GM19099 (cell line): ENCODE measurements around the gene RHOF.

Experiments
- POLR2A ChIP-seq: IDR thresholded peaks from 3 replicates; pipeline ENCODE4 v1.6.1; 2011; ENCODE audit warnings: low read depth; ENCODE audit not compliant: insufficient read length; ENCODE audit errors: extremely low read depth

RHOF gene

DNA sequence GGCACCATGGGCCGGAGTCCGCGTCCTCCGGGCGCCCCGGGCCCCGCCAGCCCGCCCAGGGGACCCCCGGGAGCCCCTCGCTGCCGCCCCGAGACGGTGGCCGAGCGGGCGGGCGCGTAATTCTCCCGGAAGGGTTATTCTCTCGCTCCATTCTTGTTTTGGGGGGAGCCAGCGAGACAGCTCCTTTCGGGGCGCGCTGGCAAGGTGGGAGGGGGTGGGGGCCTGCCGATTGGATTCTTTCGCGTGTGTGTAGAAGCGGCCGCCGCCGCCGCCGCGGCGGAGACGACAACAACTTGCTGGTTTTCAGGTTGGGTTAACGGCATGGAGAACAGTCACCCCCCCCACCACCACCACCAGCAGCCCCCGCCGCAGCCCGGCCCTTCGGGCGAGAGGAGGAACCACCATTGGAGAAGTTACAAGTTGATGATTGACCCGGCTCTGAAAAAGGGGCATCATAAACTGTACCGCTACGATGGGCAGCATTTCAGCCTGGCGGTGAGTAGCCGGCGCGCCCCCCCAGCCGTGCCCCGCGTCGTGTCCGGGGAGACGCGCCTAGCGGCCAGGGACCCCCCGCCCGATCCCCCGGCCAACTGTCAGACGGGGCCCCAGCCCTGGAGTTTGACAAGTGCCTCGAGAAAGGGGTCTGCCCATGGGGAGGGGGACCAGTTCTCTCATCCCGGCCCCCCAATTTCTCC, 11.1 kb upstream of the RHOF start:
- TF ChIP-seq POLR2A, result no peak

DNA sequence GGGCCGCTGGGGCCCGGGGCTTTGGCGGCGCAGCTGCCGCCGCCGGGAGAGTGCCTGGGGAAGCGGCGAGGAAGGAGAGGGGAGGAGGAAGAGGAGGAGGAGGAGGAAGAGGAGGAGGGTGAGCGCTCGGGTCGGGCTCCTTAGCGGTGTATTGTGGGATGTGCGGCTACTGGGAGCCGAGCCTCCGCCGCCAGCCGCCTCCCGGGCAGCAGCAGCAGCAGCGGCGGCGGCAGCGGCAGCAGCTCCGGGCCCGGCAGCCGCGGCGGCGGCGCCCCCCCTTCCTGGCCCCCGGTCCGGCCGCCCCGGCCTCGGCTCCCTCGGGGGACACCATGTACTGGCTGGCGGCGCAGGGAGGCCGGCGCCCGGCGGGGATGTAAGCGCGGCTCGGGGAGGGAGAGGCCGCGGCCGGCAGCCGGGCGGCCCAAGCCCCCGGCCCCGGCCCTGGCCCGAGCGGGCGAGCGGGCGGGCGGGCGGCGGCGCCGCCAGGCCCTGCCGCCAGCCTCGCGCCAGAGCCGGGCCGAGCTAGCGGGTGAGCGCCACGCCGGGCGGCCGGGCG, 10.5 kb upstream of the RHOF start, which contains the start of gene SETD1B:
Gene SETD1B, plus strand, starts transcription at position 149 of the 556 bp plus-strand sequence. CDS start 729 bp downstream, outside the sequence.
- TF ChIP-seq POLR2A, result peak; percentile 56

DNA sequence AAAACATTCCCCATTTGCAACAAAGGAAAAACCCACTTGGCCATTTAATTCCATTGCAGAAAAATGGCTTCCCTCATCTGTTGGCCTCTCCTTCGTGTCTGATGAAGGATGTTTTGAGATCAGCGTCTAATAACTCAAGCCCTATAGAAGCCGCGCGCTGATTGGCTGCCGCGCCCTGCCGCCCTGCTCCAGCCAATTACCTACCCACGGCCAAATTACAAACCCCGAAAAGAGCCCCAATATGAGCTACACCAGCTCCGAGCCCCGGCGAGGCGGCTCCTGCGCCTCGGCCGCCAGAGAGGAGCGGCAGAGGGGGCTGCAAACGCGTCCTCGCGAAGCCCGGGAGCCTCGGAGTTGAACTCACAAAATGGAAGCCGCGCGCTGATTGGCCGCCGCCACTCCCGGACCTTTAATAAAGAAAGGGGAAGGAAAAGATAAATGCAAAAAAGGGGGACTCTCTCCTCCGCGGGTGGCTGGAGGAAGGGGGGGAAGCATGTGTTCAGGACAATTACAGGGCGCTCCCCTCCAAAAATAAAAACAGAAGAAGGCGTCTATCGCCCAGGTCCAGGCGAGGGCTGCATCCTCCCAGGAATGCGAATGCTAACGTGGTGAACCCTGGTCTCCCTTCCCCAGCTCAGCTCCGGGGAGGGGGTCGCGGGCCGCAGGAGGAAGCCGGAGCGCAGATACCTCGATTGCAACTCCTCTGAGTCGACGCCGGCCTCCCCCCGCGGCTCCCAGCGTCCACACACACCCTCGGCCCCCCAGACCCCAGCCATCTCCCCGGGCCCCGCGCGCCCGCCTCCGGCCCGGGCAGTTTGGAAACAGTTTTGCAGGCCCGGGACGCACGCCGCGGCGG, 9.6 kb upstream of the RHOF start:
- TF ChIP-seq POLR2A, result peak; percentile 87

DNA sequence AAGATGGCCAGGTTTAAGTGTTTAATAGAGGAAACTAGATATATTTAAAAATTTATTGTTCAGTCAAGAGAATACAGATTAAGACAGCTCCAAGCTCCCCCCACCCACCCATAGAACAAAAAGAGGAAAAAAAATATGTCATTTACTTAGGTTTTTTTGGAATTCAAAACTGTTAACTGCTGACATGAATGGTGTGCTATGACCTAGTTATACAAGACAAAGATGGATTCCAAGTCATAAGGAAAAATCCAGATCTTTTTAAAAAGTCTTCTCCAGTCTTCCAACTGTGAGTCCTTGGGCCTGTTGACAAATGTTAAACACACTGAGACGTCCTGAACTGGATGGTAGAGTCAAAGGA, 9.0 kb upstream of the RHOF start:
- no peak for TF ChIP-seq POLR2A

DNA sequence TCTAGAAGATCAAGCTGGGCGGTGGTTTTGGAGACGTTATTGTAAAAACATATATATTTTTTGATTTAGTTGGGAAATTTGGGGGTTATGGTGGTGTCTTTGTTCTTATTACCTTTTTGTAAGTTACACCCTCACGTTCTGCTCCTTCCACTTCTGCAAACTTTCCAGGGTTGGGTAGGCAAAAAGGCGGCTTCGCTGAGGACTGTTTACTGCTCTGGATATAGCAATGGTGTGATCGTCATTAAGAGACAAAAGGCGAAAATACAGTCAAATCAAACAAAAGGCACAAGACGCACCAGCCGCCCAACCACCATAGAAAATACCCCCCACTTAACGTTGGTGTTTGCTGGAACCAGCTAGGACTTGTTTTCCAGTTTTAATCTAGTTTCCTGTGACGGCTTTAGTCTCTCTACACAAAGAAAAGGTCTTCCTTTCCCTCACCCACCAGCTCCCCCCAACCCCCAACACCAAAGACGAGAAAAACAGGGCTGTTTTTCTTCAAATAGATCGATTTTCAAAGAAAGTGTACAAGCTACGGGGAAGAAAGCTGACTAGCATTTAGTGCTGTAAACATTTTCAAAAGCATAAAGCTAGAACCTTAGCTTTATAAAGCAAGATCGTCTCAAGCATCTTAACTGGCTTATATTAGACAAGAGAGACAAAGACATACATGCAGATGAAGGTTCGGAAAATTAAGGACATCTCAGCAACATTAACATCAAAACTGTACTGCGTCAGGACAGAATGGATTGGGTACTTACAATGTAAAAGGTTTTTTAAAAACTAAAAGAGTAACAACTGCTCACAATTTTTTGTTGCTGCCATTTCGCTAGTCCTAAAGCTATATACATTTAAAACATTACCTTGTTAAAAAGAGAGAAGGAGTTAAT, 8.4 kb upstream of the RHOF start:
- no peak for TF ChIP-seq POLR2A

DNA sequence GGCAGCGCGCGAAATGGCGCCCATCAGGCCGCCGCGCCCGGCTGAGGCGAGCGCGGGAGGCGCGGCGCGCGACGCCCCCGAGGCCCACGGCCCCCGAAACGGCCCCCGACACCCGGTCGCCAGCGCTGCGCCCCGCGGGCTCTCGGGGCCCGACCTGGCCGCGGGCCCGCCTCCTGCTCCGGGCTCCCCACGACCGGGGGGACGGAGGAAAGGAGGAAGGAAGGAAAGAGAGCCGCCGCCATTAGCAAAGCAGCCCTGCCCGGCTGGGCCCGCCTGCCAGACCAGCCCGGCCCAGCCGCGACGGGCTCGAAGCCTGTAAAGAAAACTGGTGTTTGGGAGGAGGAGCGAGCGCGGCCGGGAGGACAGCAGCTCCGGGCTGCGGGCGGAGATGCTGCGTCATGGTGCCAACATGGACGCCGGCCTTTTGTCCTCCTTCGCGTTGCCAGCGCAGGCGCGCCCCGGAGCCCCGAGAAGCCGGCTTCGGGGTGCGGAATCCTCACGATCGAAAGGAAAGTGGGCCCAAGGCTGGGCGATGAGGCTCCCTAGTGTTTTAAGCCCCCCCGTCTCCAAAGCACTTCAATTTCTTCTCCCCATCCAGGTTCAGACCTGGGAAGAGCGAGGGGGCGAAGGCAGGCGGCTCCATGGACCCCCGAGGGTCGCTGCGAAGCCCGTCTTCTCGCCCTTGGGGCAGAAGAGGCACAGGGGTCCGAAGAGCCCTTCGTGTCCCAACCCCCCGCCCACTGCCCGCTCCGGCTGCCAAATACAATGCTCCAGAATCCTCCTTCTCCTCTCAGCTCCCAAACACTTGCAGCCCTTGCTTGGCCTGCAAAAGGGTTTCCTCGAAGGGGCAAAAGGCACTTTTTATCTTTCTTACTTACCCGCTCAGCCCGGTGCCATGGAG, 7.5 kb upstream of the RHOF start:
- TF ChIP-seq POLR2A, result peak; percentile 61

DNA sequence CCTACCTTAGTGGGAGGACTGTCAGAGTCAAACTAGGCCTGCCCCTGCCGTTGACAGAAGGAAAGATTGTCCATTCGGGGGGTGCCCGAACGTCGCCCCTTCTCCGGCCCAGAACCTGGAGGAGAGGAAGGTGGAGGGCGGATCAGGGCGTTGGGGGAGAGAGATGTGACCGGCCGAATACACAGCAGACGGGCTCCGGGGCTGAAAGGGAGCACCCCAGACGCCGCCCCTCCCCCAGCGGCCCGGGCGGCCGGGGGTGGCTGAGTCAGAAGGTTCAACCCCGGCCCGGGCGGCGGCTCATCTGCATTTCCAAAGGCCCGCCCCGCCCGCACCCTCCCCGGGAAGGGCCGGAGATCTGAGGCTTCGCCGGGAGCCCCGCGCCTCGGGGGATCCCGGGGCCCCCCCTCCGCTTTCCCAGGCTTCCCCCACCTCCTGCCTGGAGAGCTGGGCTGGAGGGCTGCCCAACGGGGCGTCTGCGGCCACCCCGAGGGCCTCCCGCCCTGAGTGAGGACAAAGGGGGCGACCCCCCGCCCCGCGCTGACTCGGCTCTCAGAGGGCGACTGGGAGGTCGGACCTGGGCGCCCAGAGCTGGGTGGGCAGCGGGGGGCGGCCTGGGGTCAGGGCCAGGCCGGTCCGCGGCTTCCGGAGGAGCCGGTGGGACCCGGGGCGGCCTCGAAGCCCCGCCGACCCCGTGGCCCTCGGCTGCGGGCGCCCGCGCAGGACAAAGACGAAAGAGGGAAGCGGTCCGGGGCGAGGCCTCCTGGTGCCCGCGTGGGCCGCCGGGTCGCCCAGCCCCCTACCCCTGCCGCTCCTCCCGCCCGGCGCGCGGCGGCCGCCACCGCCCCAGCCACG, 6.6 kb upstream of the RHOF start:
- TF ChIP-seq POLR2A, result peak; percentile 16

DNA sequence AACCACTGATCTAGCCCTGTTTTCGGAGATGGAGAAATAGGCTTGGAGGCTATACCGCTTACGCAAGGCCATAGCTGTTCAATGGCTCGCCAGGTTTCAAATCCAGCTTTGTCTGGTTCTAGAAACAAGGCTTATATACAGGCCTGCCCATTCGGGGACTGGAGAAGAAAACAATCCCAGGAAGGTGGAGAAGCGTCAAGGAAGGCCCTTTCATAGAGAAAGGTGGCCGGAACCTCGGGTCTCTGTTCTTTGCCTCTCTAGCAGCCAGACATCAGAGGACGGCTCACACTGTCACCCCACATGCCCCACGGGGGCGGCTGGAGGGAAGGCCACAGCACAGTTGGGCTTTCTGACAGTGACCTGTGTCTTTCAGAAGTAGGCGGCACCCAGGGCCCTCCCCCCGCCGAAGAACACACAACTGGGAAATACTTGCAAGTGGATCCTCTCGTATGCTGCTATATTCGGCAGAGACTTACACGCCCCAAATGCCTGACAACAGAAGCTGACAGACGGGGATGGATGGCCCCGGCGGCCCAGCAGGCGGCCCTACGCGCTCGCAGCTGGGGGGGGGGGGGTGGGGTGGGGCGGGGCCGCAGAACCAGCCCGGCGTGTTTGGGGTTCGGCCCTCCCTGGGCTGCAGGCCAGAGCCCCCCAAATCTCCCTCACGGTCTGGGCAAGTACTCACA, 5.8 kb upstream of the RHOF start:
- TF ChIP-seq POLR2A, result no peak

DNA sequence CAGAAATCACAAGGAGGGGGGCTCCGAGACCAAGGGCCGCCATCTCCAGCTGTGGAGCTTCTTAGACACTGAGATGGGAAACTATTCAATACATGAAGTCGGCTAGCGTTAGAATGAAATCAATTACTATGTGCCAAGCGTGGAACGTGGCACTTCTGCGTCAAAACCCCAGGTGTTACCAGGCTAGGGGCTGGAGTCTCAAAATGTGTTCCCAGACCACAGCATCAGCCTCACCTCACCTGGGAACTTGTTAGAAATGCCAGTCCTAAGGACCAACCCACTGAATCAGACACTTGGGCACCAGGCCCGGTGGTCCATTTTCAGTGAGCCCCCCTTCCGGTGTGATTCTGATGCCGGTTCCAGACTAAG, 5.3 kb upstream of the RHOF start:
- TF ChIP-seq POLR2A, result no peak

DNA sequence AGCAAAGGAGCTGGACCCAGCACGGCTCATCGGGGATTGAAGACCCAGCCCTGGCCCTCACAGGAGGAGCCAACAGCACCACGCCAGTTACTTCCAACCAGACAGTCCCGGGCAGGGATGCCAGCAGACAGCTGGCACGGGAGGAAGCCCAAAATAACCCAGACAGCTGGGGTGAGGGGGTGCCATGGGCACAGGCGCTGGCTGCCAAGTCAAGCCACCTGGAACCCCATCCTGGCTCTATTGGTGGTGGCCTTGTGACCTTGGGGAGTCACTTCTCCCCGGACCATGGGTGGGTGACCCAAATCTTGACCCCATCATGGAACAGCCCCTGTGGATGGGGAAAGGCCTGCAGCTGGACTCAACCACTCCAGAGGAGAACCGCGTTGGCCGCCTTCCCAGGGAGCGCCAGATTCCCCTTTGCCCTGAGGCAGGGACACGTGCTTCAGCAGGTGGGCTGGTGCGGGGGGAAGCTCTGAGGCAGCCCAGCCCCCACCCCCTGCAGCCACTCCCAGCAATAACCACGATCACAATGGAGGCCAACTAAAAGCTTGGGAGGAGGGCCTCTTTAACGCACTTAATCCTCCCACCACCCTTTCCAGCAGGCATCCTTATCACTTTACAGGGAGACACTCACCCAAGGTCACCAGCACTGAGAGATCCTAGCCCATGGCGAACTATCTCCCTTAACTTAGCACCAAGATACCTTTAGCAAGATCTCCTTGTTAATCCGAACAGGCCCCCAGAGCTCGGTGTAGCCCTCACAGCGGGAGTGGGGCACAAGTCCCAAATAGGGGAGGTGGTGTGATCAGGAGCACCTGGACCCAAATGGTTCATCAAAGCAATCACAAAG, 4.7 kb upstream of the RHOF start:
- no peak for TF ChIP-seq POLR2A

DNA sequence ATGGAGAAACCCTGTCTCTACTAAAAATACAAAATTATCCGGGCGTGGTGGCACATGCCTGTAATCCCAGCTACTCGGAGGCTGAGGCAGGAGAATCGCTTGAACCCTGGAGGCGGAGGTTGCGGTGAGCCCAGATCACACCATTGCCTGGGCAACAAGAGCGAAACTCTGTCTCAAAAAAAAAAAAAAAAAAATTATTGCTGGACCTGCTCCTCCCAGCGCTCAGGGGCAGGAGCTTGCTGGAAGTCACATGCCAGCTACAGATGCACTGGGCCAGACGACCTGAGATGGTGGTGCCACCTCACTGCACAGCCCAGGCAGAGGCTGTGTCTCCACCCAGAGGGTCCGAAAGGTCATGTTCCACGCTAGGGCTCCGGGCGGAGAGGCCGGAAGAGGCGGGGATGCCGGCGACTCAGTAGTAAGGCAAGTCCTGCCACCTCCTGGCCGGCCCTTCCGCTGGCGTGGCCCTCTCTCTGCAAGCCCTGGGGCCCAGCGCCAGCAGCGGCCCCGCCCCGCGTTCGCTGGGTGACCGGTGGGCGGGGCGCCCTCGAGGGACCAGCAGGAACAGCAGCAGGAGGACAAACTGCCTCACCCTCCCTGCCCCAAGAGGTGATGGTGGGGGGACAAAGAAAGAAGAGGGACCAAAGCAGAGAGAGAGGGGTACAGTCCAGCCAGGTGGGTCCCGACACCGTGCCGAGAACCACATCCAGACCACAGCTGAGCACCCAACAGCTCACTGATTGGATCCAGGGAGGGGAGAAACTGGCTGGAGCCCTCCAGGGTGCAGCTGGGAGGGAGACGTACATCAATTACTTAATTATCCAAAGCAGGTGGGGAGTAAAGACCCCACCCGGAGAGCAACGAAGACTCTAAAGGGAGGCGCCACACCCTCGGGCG, 3.6 kb upstream of the RHOF start:
- no peak for TF ChIP-seq POLR2A
